ENCODE data around the gene KLHL24. TPM values are rescaled to one million over a fixed set of nuclear protein-coding genes. Genes with fewer than 3 reads are reported as not detected.

KLHL24 gene
- total and polyA plus RNA-seq, 7 donors: 8.8 to 201 (median 144) TPM

DNA sequence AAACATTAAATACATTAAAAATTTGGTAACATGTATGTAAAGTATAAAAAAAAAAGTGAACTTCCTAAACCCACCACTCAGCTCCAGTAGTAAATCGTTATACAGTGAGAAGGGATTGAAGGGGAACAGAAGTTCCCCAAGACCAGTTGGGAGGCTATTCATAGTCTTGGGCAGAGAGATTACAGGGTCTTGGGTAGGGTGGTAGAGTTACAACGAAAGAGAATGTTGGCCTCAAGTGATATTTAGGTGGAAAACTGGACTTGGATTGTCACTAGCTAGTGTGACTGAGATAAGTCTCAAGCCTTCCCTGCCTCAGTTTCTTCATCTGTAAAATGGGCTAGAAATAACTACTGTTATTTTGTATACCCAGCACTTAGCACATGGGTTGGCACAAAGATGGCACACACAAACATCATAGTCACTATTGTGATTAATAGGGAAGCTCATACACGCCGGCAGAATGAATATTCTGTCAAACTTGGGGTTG, 61.7 kb downstream of the KLHL24 start:
- intact Hi-C loops (cut with DNase I): loop anchor here (5.0 kb wide), 1 partner anchor 320 kb away; the partner anchor contains the start of gene ABCC5

DNA sequence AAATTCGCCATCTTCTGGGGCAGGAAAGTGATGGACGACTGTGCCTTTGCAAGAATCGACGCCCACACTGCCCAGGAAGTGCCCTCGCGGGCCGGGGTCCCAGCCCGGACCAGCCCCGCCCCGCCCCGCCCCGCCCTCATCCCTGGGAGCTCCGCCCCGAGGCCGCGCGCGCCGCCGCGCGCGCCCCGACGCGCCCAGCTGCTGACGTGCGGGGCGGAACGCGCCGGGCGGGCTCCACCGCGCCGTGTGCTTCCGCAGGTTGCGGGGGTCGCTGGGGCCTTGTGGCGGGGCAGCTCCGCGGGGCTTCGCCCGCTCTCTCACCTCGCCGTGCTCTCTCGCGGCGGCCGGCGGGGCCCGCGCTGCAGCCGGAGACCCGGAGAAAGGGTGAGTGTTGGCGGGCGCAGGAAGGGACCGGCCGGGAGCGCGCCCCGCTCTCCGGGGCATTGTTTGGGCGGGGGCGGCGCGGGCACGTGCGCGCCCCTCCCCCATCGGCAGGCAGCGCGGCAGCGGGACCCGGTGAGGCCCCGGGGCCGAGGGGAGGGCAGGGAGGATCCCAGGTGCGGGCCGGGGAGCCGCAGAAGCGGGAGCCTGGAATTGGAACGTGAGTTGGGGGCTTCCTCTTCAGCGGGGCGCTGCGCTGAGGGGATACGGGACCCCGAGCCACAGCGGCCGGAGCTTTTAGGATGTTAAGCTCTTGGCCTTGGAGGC, 62.3 kb downstream of the KLHL24 start, which contains the start of gene YEATS2:
Gene YEATS2, plus strand, starts transcription at position 188 of the 708 bp plus-strand sequence. CDS start 17,366 bp downstream, outside the sequence.
- Histone ChIP-seq H3K27me3 (no peaks in the 10 kb centered on the region), H3K27ac (peak within 1 kb of the TSS; percentile 93 to 97 (median 94)), H3K36me3 (no peaks in the 10 kb centered on the region), H3K4me3 (peak within 1 kb of the TSS; percentile 88 to 98 (median 97)), H3K4me1 (peaks cover 0 to 19% (median 16%) of the 10 kb centered on the region in 4 donors), H3K9me3 (no peaks in the 10 kb centered on the region)
- DNase-seq: peak; percentile 68
- peak in 2 of 4 donors; percentile 53 to 59 for TF ChIP-seq POLR2AphosphoS5 (IDR thresholded peaks at IDR 0.05)
- TF ChIP-seq EP300 (IDR thresholded peaks at IDR 0.05): no peak
- intact Hi-C loops (cut with DNase I): loop anchor here (2.0 to 5.0 kb wide), 2 partner anchors 61 to 320 kb away; partner anchors contain the start of gene ABCC5
- WGBS, 2 donors: 0% methylated on average over 89 of the region's 89 CpGs

More for the DNA sequence above, 61.7 kb downstream of the KLHL24 start:
- WGBS, 2 donors: 33 to 42% methylated on average over 4 of the region's 4 CpGs
- TF ChIP-seq EP300 (IDR thresholded peaks at IDR 0.05): no peak
- TF ChIP-seq, protein P1, sequence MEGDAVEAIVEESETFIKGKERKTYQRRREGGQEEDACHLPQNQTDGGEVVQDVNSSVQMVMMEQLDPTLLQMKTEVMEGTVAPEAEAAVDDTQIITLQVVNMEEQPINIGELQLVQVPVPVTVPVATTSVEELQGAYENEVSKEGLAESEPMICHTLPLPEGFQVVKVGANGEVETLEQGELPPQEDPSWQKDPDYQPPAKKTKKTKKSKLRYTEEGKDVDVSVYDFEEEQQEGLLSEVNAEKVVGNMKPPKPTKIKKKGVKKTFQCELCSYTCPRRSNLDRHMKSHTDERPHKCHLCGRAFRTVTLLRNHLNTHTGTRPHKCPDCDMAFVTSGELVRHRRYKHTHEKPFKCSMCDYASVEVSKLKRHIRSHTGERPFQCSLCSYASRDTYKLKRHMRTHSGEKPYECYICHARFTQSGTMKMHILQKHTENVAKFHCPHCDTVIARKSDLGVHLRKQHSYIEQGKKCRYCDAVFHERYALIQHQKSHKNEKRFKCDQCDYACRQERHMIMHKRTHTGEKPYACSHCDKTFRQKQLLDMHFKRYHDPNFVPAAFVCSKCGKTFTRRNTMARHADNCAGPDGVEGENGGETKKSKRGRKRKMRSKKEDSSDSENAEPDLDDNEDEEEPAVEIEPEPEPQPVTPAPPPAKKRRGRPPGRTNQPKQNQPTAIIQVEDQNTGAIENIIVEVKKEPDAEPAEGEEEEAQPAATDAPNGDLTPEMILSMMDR (IDR thresholded peaks at IDR 0.05): peak in 1 of 4 experiments; percentile 9
- H3K36me3 ChIP-seq: no peaks in the 10 kb centered on the region
- no peaks in the 10 kb centered on the region for H3K9me3 ChIP-seq
- peak overlapping the region; percentile 88 to 98 (median 97) for H3K4me3 ChIP-seq
- H3K4me1 ChIP-seq: peaks cover 0 to 19% (median 16%) of the 10 kb centered on the region in 4 donors
- no peak for DNase-seq
- no peaks in the 10 kb centered on the region for H3K27me3 ChIP-seq
- peak overlapping the region; percentile 93 to 97 (median 94) for H3K27ac ChIP-seq

DNA sequence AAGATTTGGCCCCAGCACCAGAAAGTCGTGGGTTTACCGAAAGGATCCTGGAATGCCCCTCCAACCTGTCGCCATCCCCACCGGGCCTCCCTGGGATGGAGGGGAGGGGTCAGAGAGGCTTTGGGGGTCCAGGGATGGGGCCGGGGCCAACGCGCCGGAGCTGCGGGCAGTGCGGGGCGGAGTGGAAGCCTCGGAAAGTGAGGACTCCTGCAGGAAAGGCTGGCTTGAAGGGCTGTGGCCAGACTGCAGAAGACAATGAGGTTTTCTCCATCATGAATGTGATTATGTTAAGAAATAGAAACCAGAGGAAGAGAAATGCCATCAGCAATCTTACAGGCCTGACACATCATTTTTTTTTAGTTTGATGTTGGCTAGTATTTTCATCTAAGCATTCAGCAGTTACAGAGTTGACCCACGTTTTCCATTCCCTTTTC, 62.9 kb downstream of the KLHL24 start:
- Histone ChIP-seq H3K27ac (peak overlapping the region; percentile 93 to 97 (median 94)), H3K4me3 (peak overlapping the region; percentile 88 to 98 (median 97)), H3K36me3 (no peaks in the 10 kb centered on the region), H3K27me3 (no peaks in the 10 kb centered on the region), H3K4me1 (peaks cover 0 to 19% (median 16%) of the 10 kb centered on the region in 4 donors), H3K9me3 (no peaks in the 10 kb centered on the region)
- WGBS, 2 donors: 0 to 1% methylated on average over 13 of the region's 13 CpGs
- peak; percentile 70 for DNase-seq
- intact Hi-C loops (cut with DNase I): loop anchor here (2.0 to 5.0 kb wide), 2 partner anchors 62 to 319 kb away; partner anchors contain the start of gene ABCC5
- TF ChIP-seq POLR2AphosphoS5 (IDR thresholded peaks at IDR 0.05) (no peak), POLR2A (IDR thresholded peaks at IDR 0.05) (no peak), EP300 (IDR thresholded peaks at IDR 0.05) (no peak)
- TF ChIP-seq, protein P1 (IDR thresholded peaks at IDR 0.05): no peak

DNA sequence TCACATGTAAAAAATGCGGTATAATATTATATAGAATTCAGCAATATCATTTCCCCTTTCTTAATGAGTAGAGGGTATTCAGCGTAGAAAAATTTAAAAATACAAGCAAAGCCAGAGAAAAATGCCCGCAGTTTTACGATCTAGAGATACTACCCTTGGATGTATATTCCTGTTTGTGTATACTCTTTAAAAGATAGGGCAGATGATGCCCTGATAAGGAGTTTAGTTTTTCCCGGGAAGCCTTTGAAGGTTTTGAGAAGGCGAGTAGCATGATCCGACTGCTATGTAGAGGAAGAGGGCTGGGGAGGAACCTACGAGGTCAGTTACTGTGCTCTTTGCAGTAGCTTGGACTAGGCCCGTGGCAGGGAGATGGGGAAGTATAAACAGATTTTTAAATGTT, 63.3 kb downstream of the KLHL24 start:
- TF ChIP-seq POLR2AphosphoS5 (IDR thresholded peaks at IDR 0.05) (peak in 1 of 4 donors; percentile 30), EP300 (IDR thresholded peaks at IDR 0.05) (no peak)
- no peak for DNase-seq
- intact Hi-C loops (cut with DNase I): loop anchor here (2.0 to 5.0 kb wide), 2 partner anchors 62 to 319 kb away; partner anchors contain the start of gene ABCC5
- Histone ChIP-seq H3K27ac (peak overlapping the region; percentile 93 to 97 (median 94)), H3K36me3 (no peaks in the 10 kb centered on the region), H3K4me3 (peak overlapping the region; percentile 88 to 98 (median 97)), H3K9me3 (no peaks in the 10 kb centered on the region), H3K27me3 (no peaks in the 10 kb centered on the region), H3K4me1 (peaks cover 0 to 19% (median 16%) of the 10 kb centered on the region in 4 donors)
- WGBS, 2 donors: 2 to 6% methylated on average over 9 of the region's 9 CpGs

DNA sequence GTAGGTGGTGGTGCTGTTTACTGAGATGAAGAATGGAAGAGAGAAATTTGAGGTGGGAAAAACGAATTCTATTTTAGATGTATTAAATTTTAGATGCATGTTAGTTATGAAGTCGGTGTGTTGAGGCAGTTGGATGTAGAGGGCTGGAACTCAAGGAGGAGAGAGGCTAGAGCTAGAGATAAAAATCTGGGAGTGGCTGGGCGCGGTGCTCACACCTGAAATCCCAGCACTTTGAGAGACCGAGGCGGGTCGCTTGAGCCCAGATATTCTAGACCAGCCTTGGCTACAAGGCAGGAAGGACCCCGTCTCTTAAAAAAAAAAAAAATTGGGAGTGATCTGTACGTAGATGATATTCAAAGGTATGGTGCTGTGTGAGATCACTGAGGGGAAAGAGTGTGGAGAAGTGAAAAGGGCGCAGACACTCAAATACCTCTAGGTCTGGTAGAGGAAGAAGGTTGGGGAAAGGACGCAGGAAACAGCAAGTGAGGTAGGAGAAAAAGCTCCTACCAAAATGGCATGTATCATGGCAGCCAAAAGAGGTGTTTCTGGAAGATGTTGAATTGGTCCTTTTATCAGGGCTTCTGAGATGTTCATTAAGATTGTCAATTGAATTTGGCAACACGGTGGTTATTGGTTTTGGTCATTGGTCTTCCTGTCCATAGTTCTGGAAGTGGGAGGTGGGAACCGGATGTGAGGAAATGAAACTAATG, 64.0 kb downstream of the KLHL24 start:
- Histone ChIP-seq H3K36me3 (no peaks in the 10 kb centered on the region), H3K27ac (peak overlapping the region; percentile 93 to 97 (median 94)), H3K27me3 (no peaks in the 10 kb centered on the region), H3K4me3 (peak overlapping the region; percentile 88 to 98 (median 97)), H3K4me1 (peaks cover 0 to 19% (median 16%) of the 10 kb centered on the region in 4 donors), H3K9me3 (no peaks in the 10 kb centered on the region)
- WGBS, 2 donors: 34 to 54% methylated on average over 13 of the region's 13 CpGs
- TF ChIP-seq POLR2AphosphoS5 (IDR thresholded peaks at IDR 0.05) (no peak), POLR2A (IDR thresholded peaks at IDR 0.05) (no peak), EP300 (IDR thresholded peaks at IDR 0.05) (no peak)
- TF ChIP-seq, protein P1 (IDR thresholded peaks at IDR 0.05): no peak
- no peak for DNase-seq
- intact Hi-C loops (cut with DNase I): loop anchor here (2.0 to 5.0 kb wide), 2 partner anchors 63 to 318 kb away; partner anchors contain the start of gene ABCC5

All from sigmoid colon (tissue), 7 donors.